DOHH2 (cell line): Measurements from ENCODE around the gene SPATC1L.
"Not testable (repeated sequence)": the region's sequence is repeated elsewhere in the genome, so short reads cannot be mapped to it uniquely, and the experiment has no call there.

Experiments used
- H3F3A ChIP-seq: fragments of 200-600 bp; sonication (generic), shearing (Covaris generic); 2 replicates; pipeline ENCODE4 v1.6.0; 2016; ENCODE audit warnings: antibody characterized with exemption, mild to moderate bottlenecking; ENCODE audit not compliant: control insufficient read depth, insufficient read depth
- H3K27ac ChIP-seq: fragments of 200-600 bp; sonication (generic); 2 replicates; pipeline ENCODE4 v1.5.1; 2014; ENCODE audit warnings: low read depth, mild to moderate bottlenecking, low read length, moderate library complexity
- H3K27me3 ChIP-seq: fragments of 200-600 bp; sonication (generic); 2 replicates; pipeline ENCODE4 v1.6.1; 2014; ENCODE audit warnings: mild to moderate bottlenecking, low read length, mixed read lengths; ENCODE audit not compliant: control insufficient read depth
- H3K36me3 ChIP-seq: fragments of 200-600 bp; sonication (generic); 2 replicates; pipeline ENCODE4 v1.6.1; 2014; ENCODE audit warnings: mild to moderate bottlenecking, low read length, moderate library complexity, mixed read lengths; ENCODE audit not compliant: control insufficient read depth
- H3K4me1 ChIP-seq: fragments of 200-600 bp; sonication (generic); 2 replicates; pipeline ENCODE4 v1.6.1; 2014; ENCODE audit warnings: mild to moderate bottlenecking, low read length, mixed read lengths; ENCODE audit not compliant: control insufficient read depth
- H3K4me2 ChIP-seq: fragments of 200-600 bp; sonication (generic); 2 replicates; pipeline ENCODE4 v1.6.0; 2014; ENCODE audit warnings: mild to moderate bottlenecking, low read length, moderate library complexity
- H3K4me3 ChIP-seq: fragments of 200-600 bp; sonication (generic); 2 replicates; pipeline ENCODE4 v1.5.1; 2014; ENCODE audit warnings: mild to moderate bottlenecking, low read length, mixed read lengths
- H3K79me2 ChIP-seq: fragments of 200-600 bp; sonication (generic); 2 replicates; pipeline ENCODE4 v1.6.1; 2014; ENCODE audit warnings: mild to moderate bottlenecking, low read length, mixed read lengths; ENCODE audit not compliant: control insufficient read depth
- H3K9me2 ChIP-seq: fragments of 200-600 bp; sonication (generic); replicated peaks from 2 replicates; pipeline ENCODE4 v1.6.1; 2014; ENCODE audit warnings: mild to moderate bottlenecking, low read length, mixed read lengths; ENCODE audit not compliant: control insufficient read depth
- H3K9me3 ChIP-seq: fragments of 200-600 bp; sonication (generic); 2 replicates; pipeline ENCODE4 v1.6.1; 2014; ENCODE audit warnings: antibody characterized with exemption, low read length, mixed read lengths; ENCODE audit not compliant: control insufficient read depth, insufficient read depth
- H4K20me1 ChIP-seq: fragments of 200-600 bp; sonication (generic); 2 replicates; pipeline ENCODE4 v1.6.0; 2014; ENCODE audit warnings: low read depth, mild to moderate bottlenecking, antibody characterized with exemption, low read length, moderate library complexity; ENCODE audit not compliant: control insufficient read depth, insufficient read depth
- CTCF ChIP-seq: fragments of 200-600 bp; sonication (generic); IDR thresholded peaks from one replicate; pipeline ENCODE4 v1.5.1; 2014; ENCODE audit warnings: antibody characterized with exemption, mild to moderate bottlenecking, low read depth, low read length; ENCODE audit not compliant: poor library complexity, severe bottlenecking
- EZH2phosphoT487 ChIP-seq: fragments of 200-600 bp; sonication (generic); IDR thresholded peaks from 2 replicates; pipeline ENCODE4 v1.6.1; 2017; ENCODE audit warnings: borderline replicate concordance, mild to moderate bottlenecking, antibody characterized with exemption, low read length, moderate library complexity, mixed read lengths

SPATC1L gene

GRCh38 chr21:46172863-46173528, 11.3 kb downstream of the SPATC1L start:
- no peak overlapping the region for H3K4me3 ChIP-seq
- H3K9me2 ChIP-seq, result no peaks in the 10 kb centered on the region
- TF ChIP-seq EZH2phosphoT487 (no peak), CTCF (no peak)
- H3F3A ChIP-seq, result no peaks in the 10 kb centered on the region
- H4K20me1 ChIP-seq, result no peaks in the 10 kb centered on the region
- peaks cover 8% of the 10 kb centered on the region; the same call in 1 of the 2 replicates for H3K4me1 ChIP-seq
- no peaks in the 10 kb centered on the region for H3K36me3 ChIP-seq
- H3K27ac ChIP-seq, result no peak overlapping the region
- peaks cover 5% of the 10 kb centered on the region; the same call in 1 of the 2 replicates for H3K27me3 ChIP-seq
- H3K9me3 ChIP-seq, result 0 out of 2 replicates have a peak, but pooled peaks cover 4% of the 10 kb centered on the region
- no peak overlapping the region for H3K4me2 ChIP-seq
- H3K79me2 ChIP-seq, result no peaks in the 10 kb centered on the region

GRCh38 chr21:46171996-46172862, 12.0 kb downstream of the SPATC1L start:
- Histone ChIP-seq H4K20me1 (no peaks in the 10 kb centered on the region), H3K9me3 (no peaks in the 10 kb centered on the region), H3K4me3 (no peak overlapping the region), H3F3A (no peaks in the 10 kb centered on the region), H3K4me2 (no peak overlapping the region), H3K4me1 (peaks cover 8% of the 10 kb centered on the region; the same call in 1 of the 2 replicates), H3K27me3 (peaks cover 5% of the 10 kb centered on the region; the same call in 1 of the 2 replicates), H3K79me2 (no peaks in the 10 kb centered on the region), H3K27ac (no peak overlapping the region), H3K36me3 (no peaks in the 10 kb centered on the region), H3K9me2 (no peaks in the 10 kb centered on the region)
- TF ChIP-seq CTCF, result no peak
- no peak for TF ChIP-seq EZH2phosphoT487

- no peak overlapping the region for H3K27ac ChIP-seq
- H3K27me3 ChIP-seq, result peaks cover 5% of the 10 kb centered on the region; the same call in 1 of the 2 replicates
- H3K79me2 ChIP-seq, result no peaks in the 10 kb centered on the region
- TF ChIP-seq EZH2phosphoT487, result no peak
- no peak for TF ChIP-seq CTCF
- H4K20me1 ChIP-seq, result no peaks in the 10 kb centered on the region
- H3K36me3 ChIP-seq, result no peaks in the 10 kb centered on the region
- H3K4me2 ChIP-seq, result no peak overlapping the region
- peaks cover 8% of the 10 kb centered on the region; the same call in 1 of the 2 replicates for H3K4me1 ChIP-seq
- no peak overlapping the region for H3K4me3 ChIP-seq
- H3F3A ChIP-seq, result no peaks in the 10 kb centered on the region
- no peaks in the 10 kb centered on the region for H3K9me2 ChIP-seq
- H3K9me3 ChIP-seq, result no peaks in the 10 kb centered on the region
Measured at GRCh38 chr21:46171585-46171984, 12.7 kb downstream of the SPATC1L start.

GRCh38 chr21:46170436-46171193, 13.6 kb downstream of the SPATC1L start:
- H3K36me3 ChIP-seq, H3K4me3 ChIP-seq, H3K27me3 ChIP-seq, H3K4me1 ChIP-seq, H3K9me2 ChIP-seq, H4K20me1 ChIP-seq, H3F3A ChIP-seq, H3K79me2 ChIP-seq, H3K27ac ChIP-seq, H3K9me3 ChIP-seq, H3K4me2 ChIP-seq: not testable (repeated sequence)
